Measurements from ENCODE around the gene MRGPRG.

DNA sequence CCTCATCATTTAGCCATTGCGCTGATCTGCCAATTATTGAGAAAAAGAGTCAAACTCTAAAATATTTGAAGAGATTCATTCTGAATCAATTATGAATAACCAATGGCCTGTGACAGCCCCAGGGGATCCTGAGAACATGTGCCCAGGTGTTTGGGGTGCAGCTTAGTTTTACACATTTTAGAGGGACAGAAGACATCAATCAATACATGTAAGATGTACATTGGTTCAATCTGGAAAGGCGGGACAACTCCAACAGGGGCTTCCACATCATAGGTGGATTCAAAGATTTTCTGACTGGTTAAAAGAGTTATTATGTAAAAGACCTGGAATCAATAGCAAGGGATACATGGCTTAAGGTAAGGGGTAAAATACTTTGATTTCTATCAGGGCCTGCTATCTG is 18.5 kb upstream of the MRGPRG start:
- TF ChIP-seq, protein P1, sequence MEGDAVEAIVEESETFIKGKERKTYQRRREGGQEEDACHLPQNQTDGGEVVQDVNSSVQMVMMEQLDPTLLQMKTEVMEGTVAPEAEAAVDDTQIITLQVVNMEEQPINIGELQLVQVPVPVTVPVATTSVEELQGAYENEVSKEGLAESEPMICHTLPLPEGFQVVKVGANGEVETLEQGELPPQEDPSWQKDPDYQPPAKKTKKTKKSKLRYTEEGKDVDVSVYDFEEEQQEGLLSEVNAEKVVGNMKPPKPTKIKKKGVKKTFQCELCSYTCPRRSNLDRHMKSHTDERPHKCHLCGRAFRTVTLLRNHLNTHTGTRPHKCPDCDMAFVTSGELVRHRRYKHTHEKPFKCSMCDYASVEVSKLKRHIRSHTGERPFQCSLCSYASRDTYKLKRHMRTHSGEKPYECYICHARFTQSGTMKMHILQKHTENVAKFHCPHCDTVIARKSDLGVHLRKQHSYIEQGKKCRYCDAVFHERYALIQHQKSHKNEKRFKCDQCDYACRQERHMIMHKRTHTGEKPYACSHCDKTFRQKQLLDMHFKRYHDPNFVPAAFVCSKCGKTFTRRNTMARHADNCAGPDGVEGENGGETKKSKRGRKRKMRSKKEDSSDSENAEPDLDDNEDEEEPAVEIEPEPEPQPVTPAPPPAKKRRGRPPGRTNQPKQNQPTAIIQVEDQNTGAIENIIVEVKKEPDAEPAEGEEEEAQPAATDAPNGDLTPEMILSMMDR (IDR thresholded peaks at IDR 0.05), result no peak
- TF ChIP-seq POLR2AphosphoS5 (IDR thresholded peaks at IDR 0.05; ENCODE audit: insufficient read depth in 1 of 2, low read depth in 1 of 2), result no peak

Data from vagina (tissue), 2 donors.